DOHH2 (cell line): ENCODE measurements around the gene DCLK3.

Source experiments
- EZH2phosphoT487 ChIP-seq: fragments of 200-600 bp; sonication (generic); IDR thresholded peaks from 2 replicates; pipeline ENCODE4 v1.6.1; 2017; ENCODE audit warnings: borderline replicate concordance, mild to moderate bottlenecking, antibody characterized with exemption, low read length, moderate library complexity, mixed read lengths
- TF ChIP-seq, protein P1 (sequence below): fragments of 200-600 bp; sonication (generic); IDR thresholded peaks from one replicate; pipeline ENCODE4 v1.5.1; 2014; ENCODE audit warnings: antibody characterized with exemption, mild to moderate bottlenecking, low read depth, low read length; ENCODE audit not compliant: poor library complexity, severe bottlenecking

DNA sequence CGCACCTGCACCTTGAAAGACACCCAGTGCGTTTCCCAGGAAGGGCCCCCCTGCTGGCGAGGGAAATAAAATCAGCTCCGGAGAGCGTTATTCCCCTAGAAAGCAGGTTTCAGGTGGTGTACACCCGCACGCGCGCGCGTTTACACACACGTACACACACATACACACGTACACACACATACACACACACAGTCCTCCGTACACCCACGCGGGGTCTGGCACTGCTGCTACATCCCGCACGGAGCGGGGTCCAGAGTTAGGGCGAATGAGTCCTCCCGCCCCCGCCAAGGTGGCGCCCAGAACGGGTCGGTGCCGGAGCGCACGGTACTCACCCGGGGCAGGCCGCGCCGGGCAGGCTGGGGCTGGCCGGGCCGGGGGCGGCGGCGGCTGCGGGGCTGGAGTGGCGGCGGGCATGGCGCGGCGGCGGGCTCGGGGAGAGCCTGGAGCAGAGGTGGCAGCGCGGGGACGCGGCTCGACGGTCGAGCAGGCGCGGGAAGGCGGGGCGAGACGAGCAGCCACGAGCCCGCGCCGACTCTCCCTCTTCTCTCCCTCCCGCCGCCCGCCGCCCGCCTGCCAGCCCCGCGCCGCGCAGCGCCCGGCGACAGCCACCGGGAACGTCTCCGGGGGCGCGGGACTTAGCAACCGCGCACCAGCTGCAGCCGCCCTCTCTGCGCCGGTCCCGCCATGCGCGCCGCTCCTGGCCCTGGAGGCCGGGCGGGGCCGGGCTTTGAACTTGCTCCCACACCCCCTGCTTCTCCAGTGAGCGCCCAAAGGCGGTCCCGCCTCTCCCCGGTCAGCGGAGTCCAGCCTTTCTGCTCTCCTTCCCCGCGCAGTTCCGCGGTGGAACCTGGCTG is at the start of gene DCLK3:
- TF ChIP-seq, protein P1, sequence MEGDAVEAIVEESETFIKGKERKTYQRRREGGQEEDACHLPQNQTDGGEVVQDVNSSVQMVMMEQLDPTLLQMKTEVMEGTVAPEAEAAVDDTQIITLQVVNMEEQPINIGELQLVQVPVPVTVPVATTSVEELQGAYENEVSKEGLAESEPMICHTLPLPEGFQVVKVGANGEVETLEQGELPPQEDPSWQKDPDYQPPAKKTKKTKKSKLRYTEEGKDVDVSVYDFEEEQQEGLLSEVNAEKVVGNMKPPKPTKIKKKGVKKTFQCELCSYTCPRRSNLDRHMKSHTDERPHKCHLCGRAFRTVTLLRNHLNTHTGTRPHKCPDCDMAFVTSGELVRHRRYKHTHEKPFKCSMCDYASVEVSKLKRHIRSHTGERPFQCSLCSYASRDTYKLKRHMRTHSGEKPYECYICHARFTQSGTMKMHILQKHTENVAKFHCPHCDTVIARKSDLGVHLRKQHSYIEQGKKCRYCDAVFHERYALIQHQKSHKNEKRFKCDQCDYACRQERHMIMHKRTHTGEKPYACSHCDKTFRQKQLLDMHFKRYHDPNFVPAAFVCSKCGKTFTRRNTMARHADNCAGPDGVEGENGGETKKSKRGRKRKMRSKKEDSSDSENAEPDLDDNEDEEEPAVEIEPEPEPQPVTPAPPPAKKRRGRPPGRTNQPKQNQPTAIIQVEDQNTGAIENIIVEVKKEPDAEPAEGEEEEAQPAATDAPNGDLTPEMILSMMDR, result no peak
- TF ChIP-seq EZH2phosphoT487, result no peak
